Lower lobe of right lung (tissue), 2 donors: ENCODE data around the gene OR10J1. TPM values are rescaled to one million over a fixed set of nuclear protein-coding genes. Genes with fewer than 3 reads are reported as not detected.
"Not testable (repeated sequence)": the region's sequence is repeated elsewhere in the genome, so short reads cannot be mapped to it uniquely, and the experiment has no call there.

Experiments used
- ATAC-seq, 2 donors: fragments of 200-7000 bp; cut with Tn5 transposase; one replicate each; pipeline ENCODE4 v1.9.1; 2020 to 2022; ENCODE audit warnings: mild to moderate bottlenecking in 2 of 2, moderate library complexity in 2 of 2
- DNase-seq: peaks from one replicate; pipeline ENCODE4 v3.0.0-alpha.2; 2020
- H3K27ac ChIP-seq: fragments of 200-600 bp; one replicate; pipeline ENCODE4 v1.8.0; 2022
- H3K27me3 ChIP-seq: fragments of 200-600 bp; one replicate; pipeline ENCODE4 v1.8.0; 2022; ENCODE audit warnings: low read depth
- H3K36me3 ChIP-seq: fragments of 200-600 bp; one replicate; pipeline ENCODE4 v1.8.0; 2022; ENCODE audit warnings: mild to moderate bottlenecking
- H3K4me1 ChIP-seq: fragments of 200-600 bp; one replicate; pipeline ENCODE4 v1.8.0; 2022
- H3K4me3 ChIP-seq: fragments of 200-600 bp; one replicate; pipeline ENCODE4 v1.8.0; 2022; ENCODE audit warnings: mild to moderate bottlenecking
- H3K9me3 ChIP-seq: fragments of 200-600 bp; one replicate; pipeline ENCODE4 v1.8.0; 2022
- intact Hi-C: fragments of 100-400 bp; cut with DNase I; formaldehyde crosslinking; loops from one replicate; pipeline ENCODE4 v1.11.0; 2022
- total RNA-seq: library from RNA; stranded (reverse); fragmentation: NEBNext Ultra II Directional; extraction: Animal tissue kit (Norgen Biotek cat#: 25700); gene quantifications from one replicate; pipeline ENCODE4 v1.2.1, GENCODE V29; 2021
- TF ChIP-seq, protein P1 (sequence below): fragments of 200-600 bp; IDR thresholded peaks from one replicate; pipeline ENCODE4 v1.8.0; 2022; ENCODE audit warnings: antibody characterized with exemption, mild to moderate bottlenecking
- donor health status: DM: no; HTN: yes; CAD: no; lungs with severe emphysema.

The OR10J1 gene
- total RNA-seq, 1 donor from 2014 or later, result not detected

DNA sequence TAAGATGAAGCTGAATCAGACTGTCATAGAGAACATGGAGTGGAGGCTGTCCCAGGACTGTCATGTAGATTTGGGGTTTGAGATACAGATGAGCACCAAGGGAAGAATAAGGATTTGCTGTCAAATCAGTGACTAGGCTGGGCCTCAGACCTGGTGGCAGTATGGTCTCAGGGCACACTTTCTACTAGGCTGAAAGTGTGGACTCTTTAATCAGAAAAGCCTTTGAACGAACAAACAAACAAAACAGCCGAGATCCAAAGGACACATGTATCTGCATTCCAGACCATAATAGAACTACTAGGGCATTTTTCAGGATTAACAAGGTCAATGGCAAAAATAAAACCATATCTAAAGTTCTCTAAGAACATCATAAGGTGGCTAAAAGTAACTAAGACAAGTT lies 2.9 kb downstream of the OR10J1 start:
- no peak for ATAC-seq
- Histone ChIP-seq H3K4me1 (no peaks in the 10 kb centered on the region), H3K4me3 (no peak overlapping the region), H3K9me3 (no peaks in the 10 kb centered on the region), H3K27ac (no peak overlapping the region), H3K36me3 (no peaks in the 10 kb centered on the region), H3K27me3 (no peaks in the 10 kb centered on the region)
- intact Hi-C loops, result no loop called here
- TF ChIP-seq, protein P1, sequence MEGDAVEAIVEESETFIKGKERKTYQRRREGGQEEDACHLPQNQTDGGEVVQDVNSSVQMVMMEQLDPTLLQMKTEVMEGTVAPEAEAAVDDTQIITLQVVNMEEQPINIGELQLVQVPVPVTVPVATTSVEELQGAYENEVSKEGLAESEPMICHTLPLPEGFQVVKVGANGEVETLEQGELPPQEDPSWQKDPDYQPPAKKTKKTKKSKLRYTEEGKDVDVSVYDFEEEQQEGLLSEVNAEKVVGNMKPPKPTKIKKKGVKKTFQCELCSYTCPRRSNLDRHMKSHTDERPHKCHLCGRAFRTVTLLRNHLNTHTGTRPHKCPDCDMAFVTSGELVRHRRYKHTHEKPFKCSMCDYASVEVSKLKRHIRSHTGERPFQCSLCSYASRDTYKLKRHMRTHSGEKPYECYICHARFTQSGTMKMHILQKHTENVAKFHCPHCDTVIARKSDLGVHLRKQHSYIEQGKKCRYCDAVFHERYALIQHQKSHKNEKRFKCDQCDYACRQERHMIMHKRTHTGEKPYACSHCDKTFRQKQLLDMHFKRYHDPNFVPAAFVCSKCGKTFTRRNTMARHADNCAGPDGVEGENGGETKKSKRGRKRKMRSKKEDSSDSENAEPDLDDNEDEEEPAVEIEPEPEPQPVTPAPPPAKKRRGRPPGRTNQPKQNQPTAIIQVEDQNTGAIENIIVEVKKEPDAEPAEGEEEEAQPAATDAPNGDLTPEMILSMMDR, result no peak
- DNase-seq, result no peak

DNA sequence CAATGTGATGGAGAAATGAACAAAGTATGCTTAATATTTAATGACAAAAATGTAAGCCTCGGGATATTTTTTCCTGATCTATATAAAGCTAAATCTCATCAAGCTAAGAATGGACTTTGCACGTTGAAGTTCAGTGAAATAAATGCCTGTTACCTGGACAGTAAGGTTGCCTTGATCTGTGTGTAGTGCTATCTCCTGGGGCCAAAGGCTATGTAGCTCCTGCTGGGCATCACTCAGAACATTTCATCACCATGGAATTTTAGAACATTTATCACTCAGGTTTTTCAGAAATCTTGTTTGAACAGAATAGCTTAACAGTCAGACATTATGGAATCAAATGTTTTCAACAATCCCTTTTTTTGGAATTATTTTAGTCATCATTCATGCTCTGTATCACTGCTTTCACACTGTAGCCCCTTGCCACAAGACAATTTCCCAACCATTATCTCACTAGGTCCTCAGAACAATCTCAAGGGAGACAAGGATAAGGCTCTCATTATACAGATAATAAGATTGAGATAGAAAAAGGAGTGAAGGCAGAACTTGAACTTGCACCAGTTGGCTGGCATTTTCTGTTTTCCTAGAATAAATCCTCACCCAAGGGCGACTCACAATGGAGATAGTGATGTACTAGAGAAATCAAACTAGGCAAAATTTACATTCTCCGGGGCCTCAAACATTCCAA lies 3.7 kb downstream of the OR10J1 start:
- intact Hi-C loops, result no loop called here
- TF ChIP-seq, protein P1, result no peak

DNA sequence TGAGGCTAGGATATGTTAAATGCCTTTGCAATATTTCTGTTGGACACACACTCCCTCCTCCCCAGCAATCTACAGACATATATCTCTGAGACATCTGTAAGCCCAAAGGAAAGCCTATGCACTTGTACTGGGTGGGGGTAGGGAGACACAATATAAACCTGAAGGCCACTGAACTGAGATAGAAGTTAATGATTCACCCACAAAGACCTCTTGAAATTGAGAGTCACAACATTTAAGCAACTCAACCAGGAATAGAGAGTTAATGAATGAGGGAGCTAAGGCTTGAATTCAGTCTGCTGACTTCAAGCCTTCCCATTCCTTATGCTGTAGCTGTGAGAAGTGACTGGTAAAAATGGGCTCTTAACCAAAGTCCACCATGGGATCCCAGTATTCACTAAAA lies 5.0 kb downstream of the OR10J1 start:
- no peak for DNase-seq
- no peak overlapping the region for H3K4me3 ChIP-seq
- no peaks in the 10 kb centered on the region for H3K9me3 ChIP-seq
- H3K4me1 ChIP-seq, result no peaks in the 10 kb centered on the region
- no peaks in the 10 kb centered on the region for H3K27me3 ChIP-seq
- H3K27ac ChIP-seq, result no peak overlapping the region
- intact Hi-C loops, result no loop called here
- no peak for ATAC-seq
- H3K36me3 ChIP-seq, result no peaks in the 10 kb centered on the region
- TF ChIP-seq, protein P1, result no peak

More for the DNA sequence above, 3.7 kb downstream of the OR10J1 start:
- no peak for DNase-seq
- no peaks in the 10 kb centered on the region for H3K4me1 ChIP-seq
- H3K36me3 ChIP-seq, result no peaks in the 10 kb centered on the region
- no peak overlapping the region for H3K4me3 ChIP-seq
- no peaks in the 10 kb centered on the region for H3K27me3 ChIP-seq
- no peaks in the 10 kb centered on the region for H3K9me3 ChIP-seq
- no peak for ATAC-seq
- no peak overlapping the region for H3K27ac ChIP-seq

DNA sequence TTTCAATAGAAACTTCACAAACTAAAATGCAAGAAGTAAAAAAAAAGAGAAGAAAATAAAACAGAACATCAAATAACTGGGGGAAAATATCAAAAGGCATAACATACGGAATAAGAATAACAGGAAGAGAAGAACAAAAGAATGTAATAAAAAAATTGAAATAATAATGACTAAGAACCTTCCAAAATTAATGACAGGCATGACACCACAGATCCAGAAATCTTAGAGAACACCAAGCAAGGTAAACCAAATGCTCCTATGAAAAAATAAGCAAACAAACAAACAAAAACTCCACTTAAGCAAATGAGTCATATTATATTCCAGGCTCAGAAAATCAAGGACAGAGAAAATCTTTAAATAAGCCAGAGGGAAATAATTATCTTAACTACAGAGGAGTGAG lies 8.7 kb downstream of the OR10J1 start:
- Histone ChIP-seq H3K27ac (no peak overlapping the region), H3K36me3 (no peaks in the 10 kb centered on the region), H3K27me3 (no peaks in the 10 kb centered on the region), H3K4me1 (no peaks in the 10 kb centered on the region), H3K4me3 (no peak overlapping the region), H3K9me3 (no peaks in the 10 kb centered on the region)
- ATAC-seq (no peak), DNase-seq (no peak)
- intact Hi-C loops, result no loop called here
- TF ChIP-seq, protein P1, result no peak

DNA sequence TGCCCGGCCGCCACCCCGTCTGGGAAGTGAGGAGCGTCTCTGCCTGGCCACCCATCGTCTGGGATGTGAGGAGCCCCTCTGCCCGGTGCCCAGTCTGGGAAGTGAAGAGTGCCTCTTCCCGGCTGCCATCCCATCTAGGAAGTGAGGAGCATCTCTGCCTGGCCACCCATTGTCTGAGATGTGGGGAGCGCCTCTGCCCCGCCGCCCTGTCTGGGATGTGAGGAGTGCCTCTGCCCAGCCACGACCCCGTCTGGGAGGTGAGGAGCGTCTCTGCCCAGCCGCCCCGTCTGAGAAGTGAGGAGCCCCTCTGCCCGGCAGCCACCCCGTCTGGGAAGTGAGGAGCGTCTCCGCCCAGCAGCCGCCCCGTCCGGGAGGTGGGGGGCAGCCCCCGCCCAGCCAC lies 10.1 kb downstream of the OR10J1 start:
- H3K4me1 ChIP-seq, ATAC-seq, intact Hi-C loops, H3K27me3 ChIP-seq, H3K9me3 ChIP-seq, H3K4me3 ChIP-seq, H3K27ac ChIP-seq, DNase-seq, H3K36me3 ChIP-seq: not testable (repeated sequence)

DNA sequence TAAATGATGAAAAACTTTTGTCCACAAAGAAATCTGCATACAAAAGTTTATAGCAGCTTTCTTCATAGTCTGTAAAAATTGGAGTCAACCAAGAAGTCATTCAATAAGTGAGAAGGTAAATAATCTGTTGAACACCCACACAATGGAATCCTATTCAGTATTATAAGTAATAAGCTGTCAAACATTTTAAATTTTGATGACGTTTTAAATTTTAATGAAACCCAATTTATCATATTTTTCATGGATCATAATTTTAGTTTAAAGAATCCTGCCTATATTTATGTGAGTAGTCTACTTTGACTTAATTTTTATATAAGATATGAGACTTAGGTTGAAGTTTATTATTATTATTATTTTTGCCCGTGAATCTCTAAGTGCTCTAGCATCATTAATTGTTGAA lies 20.0 kb downstream of the OR10J1 start:
- intact Hi-C loops, result no loop called here
- Histone ChIP-seq H3K36me3 (no peaks in the 10 kb centered on the region), H3K4me3 (no peak overlapping the region), H3K27me3 (no peaks in the 10 kb centered on the region), H3K27ac (no peak overlapping the region), H3K9me3 (no peaks in the 10 kb centered on the region), H3K4me1 (no peaks in the 10 kb centered on the region)
- ATAC-seq (no peak), DNase-seq (no peak)
- TF ChIP-seq, protein P1, result no peak
